Urinary bladder (tissue), 4 donors: Measurements from ENCODE around the gene RPTOR. TPM values are rescaled to one million over a fixed set of nuclear protein-coding genes. Genes with fewer than 3 reads are reported as not detected.
A peak's percentile ranks its signal among the peaks of the same experiment; 100 is the strongest.

ENCODE experiments used
- DNase-seq: peaks from one replicate; pipeline ENCODE4 v3.0.0-alpha.2; 2015; ENCODE audit errors: extremely low spot score
- H3K27ac ChIP-seq: one replicate; pipeline ENCODE4 v1.5.1; 2013; ENCODE audit warnings: low read depth, mild to moderate bottlenecking, moderate library complexity
- H3K36me3 ChIP-seq: one replicate; pipeline ENCODE4 v1.6.1; 2013; ENCODE audit warnings: mild to moderate bottlenecking, moderate library complexity; ENCODE audit not compliant: insufficient read depth
- H3K4me1 ChIP-seq: one replicate; pipeline ENCODE4 v1.6.1; 2013; ENCODE audit warnings: mild to moderate bottlenecking, moderate library complexity; ENCODE audit not compliant: insufficient read depth
- H3K4me3 ChIP-seq: one replicate; pipeline ENCODE4 v1.5.1; 2013; ENCODE audit warnings: low read depth, low read length
- WGBS: extraction: QIAGEN DNeasy Blood & Tissue Kit; methylation state at CpG from one replicate; pipeline ENCODE4 v1.1.7; 2013; 5-methylcytosine and 5-hydroxymethylcytosine counted together
- polyA plus RNA-seq: library from polyadenylated mRNA; stranded (reverse); fragments of 200-250 nt; gene quantifications from one replicate; pipeline ENCODE4 v1.2.3, GENCODE V29; 2013
- total RNA-seq: library from RNA; depleted of rRNA; stranded (reverse); fragments of >200 nt; gene quantifications from one replicate; pipeline ENCODE4 v1.2.3, GENCODE V29; 2014
- donor health status: healthy with polysubstance abuse.
- donor health status: healthy.

The RPTOR gene
- total and polyA plus RNA-seq, 2 donors = 23.5 to 54.1 TPM

DNA sequence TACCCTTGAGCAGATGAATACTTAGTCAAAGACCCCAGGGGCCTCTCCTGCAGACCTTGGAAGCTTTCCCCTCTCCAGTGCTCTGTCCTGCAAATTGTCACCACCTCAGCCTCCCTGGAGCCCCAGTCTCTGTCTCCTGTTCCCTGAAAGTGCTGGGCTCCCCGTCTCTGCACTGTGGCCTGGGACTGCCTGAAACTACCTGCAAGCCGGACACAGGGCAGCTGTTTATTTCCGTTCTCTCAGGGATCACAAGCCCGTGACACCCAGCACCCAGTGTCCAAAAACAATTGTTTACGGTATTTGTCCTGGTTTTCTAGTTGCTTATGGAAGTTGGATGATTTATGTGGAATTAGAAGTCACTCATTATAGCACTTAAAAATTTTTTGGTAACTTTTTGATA lies 365.4 kb downstream of the RPTOR start:
- H3K4me3 ChIP-seq = no peak overlapping the region
- no peak for DNase-seq
- H3K36me3 ChIP-seq = peaks cover 4% of the 10 kb centered on the region
- H3K27ac ChIP-seq = no peak overlapping the region
- 95% methylated on average over 5 of the region's 5 CpGs for WGBS
- no peaks in the 10 kb centered on the region for H3K4me1 ChIP-seq

DNA sequence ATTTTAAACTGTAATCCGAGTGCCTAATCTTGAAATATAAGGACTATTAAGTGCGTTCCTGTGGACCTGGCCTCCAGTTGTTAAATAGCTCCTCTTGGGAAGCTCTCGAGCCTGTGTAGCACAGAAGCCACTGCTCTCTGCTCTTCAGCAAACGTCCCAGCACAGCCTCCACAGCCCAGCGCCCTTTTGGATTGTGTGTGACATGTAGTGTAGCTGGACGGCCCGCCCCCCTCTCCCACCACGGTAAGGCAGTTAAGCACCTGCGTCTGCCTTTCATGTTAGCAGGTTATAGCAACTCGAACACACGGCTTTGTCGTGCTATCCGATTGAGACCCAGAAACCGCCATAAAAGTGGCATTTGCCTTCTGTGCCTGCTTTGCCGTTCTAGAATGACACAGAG lies 367.8 kb downstream of the RPTOR start:
- no peaks in the 10 kb centered on the region for H3K4me1 ChIP-seq
- H3K36me3 ChIP-seq = peaks cover 2% of the 10 kb centered on the region
- H3K4me3 ChIP-seq = no peak overlapping the region
- no peak for DNase-seq
- WGBS = 87% methylated on average over 15 of the region's 15 CpGs
- H3K27ac ChIP-seq = no peak overlapping the region

DNA sequence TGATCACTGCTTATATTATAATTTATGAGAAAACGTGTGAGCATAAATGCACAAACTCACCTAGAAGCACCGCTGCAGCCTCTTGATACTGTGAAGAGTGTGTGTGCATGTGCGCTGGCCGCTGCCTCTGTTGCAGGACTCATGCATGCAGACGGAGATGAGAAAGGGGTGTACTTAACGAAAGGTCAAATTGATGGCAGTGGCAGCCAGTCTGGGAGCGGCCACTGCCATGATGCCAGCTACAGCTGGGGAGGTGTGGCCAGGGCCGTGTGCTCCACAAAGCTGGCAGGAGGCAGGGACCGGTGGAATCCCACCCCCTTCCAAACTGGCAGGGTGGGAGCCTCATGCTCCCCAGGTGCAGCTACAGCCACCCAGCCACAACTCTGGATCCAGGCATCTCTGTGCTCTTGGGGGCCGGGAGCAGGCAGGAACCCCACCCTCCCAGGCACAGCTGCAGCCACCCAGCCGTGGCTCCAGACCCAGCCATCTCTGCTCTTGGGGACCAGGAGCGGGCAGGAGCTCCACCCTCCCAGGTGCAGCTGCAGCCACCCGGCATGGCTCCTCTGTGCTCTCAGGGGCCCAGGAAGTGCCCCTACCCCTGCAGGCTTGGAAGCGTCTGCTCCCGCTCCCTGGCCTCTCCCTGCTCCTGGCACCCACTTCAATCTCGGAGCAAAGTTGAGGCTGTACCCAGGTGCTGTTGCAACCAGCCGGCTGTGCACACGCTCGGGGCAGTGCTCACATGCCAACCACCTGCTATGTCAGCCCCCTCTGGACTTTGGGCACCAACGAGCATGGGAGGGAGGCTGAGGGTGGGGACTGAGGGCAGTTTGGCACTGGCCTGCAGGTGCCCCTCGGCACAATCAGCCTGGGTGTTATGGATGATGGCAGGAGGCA lies 369.5 kb downstream of the RPTOR start:
- H3K4me1 ChIP-seq = no peaks in the 10 kb centered on the region
- WGBS = 88% methylated on average over 21 of the region's 21 CpGs
- no peak overlapping the region for H3K4me3 ChIP-seq
- no peak overlapping the region for H3K27ac ChIP-seq
- no peak for DNase-seq
- peaks cover 2% of the 10 kb centered on the region for H3K36me3 ChIP-seq

DNA sequence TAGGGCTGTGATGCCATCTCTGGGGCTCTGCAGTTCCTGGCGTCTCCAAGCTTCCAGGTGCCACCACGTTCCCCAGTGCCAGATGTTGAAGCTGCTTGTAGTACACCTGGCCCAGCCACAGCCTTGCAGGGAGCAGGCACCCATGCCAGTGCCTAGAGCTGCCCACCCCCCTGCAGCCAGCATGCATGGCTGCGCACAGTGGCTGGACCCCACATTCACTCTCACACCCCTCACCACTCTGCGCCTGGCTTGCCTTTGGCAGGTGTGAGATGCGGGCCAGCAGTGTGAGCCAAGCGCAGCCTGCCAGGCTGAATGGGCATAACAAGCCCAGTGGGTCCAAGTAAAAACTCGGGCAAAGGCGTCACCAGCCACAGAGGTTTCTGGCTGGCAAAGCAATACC lies 371.6 kb downstream of the RPTOR start:
- no peak overlapping the region for H3K27ac ChIP-seq
- no peak overlapping the region for H3K4me3 ChIP-seq
- DNase-seq = no peak
- no peaks in the 10 kb centered on the region for H3K4me1 ChIP-seq
- H3K36me3 ChIP-seq = no peaks in the 10 kb centered on the region
- WGBS = 85% methylated on average over 8 of the region's 8 CpGs

DNA sequence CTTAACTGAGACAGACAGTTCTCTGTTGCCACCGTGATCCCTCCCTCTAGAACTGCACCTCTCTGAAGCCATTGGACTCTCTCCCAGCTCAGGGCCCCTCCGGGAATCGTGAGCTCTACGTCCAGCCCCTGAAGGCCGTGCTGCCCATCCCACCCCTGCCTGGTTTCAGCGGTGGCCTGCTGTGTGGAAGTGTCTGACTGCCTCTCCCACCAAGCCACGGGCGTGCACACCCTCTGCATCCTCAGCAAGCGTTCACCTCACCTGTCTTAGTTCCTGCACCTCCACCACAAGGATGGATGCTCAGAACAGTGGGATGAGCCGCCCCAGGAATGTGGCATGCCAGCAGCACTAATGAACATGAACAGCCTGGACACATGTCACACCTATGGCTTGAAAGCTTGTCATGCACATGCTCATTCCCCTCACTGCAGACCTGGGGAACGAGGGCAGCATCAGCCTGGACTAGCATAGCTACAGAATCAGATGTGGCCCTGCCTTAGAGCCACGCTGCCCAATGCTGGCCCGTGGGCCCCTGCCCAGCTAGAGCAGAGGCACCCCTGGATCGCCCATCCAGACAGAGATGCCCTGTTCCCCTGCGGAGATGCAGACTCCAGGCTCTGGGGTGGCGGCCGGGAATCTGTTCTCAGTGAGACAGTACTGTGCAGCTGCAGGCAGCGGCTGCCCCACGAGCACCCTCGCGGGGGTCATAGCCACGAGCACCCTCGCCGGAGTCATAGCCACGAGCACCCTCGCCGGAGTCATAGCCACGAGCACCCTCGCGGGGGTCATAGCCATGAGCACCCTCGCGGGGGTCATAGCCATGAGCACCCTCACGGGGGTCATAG lies 373.3 kb downstream of the RPTOR start:
- H3K4me1 ChIP-seq = no peaks in the 10 kb centered on the region
- 94% methylated on average over 32 of the region's 33 CpGs for WGBS
- no peak overlapping the region for H3K27ac ChIP-seq
- H3K4me3 ChIP-seq = no peak overlapping the region
- DNase-seq = no peak
- H3K36me3 ChIP-seq = no peaks in the 10 kb centered on the region

DNA sequence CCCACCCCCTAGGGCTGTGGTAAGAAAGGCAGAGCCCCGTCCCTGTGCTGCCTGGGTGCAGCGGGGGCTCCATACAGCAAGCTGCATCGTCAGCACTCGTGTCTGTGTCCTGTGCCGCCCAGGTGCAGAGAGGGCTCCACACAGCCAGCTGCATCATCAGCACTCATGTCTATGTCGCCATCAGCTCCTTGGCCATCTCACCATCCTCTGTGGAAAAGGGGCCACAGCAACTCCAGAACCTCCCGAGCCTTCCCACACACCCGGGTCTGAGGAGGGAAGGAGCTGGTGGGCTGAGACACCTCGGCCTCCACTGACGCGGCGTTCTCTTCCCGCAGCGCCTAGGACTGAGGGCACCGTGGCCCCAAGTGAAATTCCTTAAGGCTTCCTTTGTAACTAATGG lies 374.1 kb downstream of the RPTOR start:
- DNase-seq = no peak
- WGBS = 87% methylated on average over 15 of the region's 15 CpGs
- no peak overlapping the region for H3K27ac ChIP-seq
- no peaks in the 10 kb centered on the region for H3K4me1 ChIP-seq
- H3K36me3 ChIP-seq = no peaks in the 10 kb centered on the region
- H3K4me3 ChIP-seq = no peak overlapping the region

DNA sequence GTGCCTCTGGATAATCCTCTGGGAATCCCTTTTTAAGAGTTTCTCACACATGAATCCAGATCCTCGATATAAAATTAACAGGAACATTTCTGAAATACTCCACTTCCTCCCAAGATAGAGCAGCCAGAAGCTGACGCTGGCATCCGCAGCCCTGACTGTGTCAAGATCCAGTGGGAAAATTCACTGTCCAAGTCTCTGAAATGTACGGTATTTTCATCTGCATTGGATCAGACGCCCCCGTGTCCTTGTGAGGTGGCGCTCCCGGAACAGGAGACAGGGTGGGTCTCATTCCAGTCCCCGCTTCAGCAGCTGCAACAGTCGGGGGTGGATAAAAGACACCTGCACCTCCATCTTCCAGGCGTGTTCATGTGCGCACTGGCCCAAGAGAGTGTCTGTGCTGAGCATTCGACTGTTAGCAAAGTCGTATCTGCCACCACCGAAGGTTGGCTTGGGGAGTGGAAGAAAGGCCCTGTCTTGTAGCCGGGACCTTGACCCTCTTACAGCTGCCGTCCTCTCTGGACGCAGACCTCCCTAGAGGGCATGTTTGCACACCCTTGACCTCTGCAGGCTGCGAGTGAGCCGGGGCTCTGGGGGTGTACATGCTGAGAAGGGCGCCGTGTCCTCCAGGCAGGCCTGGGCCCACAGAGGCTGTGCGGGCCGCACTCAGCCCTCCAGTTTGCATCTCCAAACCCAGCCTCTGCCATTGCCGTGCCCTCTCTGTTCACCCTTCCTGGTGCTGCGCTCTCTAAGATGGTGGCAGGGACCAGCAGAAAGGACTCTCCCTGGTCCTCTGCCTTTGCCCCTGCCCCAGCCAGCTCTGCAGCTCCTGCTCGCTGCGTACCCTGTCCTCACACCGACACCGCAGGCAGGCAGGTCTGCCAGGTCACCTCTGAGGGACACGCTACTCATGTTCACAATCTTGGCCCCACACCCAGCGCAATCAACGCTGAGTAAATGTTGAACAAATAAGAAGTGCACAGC lies 375.0 kb downstream of the RPTOR start:
- H3K4me1 ChIP-seq = no peaks in the 10 kb centered on the region
- no peak for DNase-seq
- H3K27ac ChIP-seq = no peak overlapping the region
- H3K36me3 ChIP-seq = no peaks in the 10 kb centered on the region
- 77% methylated on average over 33 of the region's 33 CpGs for WGBS
- H3K4me3 ChIP-seq = no peak overlapping the region

DNA sequence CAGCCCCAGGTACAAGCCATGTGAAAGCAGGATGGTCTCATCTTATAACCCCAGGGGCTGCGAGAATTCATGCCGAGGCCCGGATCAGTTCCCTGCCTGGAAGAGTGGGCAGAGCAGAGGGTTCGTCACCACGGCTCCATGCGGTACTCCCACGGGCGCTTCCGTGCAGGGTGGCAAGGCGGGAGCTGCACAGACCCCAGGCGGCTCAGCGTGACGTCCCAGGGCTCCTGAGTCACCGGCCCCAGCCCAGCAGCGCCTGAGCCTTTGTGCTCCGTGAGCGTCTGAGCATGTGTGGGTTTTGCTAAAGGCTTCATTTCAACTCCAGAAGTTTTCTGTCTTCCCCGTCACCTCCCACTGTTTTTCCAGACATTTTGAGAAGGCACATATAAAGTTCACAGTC lies 375.8 kb downstream of the RPTOR start:
- H3K36me3 ChIP-seq = no peaks in the 10 kb centered on the region
- no peaks in the 10 kb centered on the region for H3K4me1 ChIP-seq
- no peak overlapping the region for H3K27ac ChIP-seq
- 82% methylated on average over 18 of the region's 18 CpGs for WGBS
- DNase-seq = peak; percentile 26
- H3K4me3 ChIP-seq = no peak overlapping the region

DNA sequence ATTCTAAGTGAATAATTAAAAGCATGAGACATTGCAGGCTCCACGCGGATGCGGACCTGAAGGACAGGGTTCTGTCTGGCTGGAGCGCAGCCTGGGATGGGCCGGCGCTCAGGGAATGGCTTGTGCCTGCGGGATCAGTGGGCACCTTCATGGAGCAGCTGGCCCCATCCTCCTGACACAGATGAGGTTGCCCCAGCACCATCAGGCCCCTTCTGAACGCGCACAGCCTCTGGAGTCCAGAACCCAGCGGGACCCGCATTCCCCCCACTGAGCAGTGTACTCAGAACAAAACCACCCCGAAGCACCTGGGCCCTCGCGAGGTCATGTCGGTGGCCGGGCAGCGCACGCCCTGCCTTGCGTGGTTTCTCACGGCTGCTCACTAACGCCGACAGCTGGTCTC lies 376.5 kb downstream of the RPTOR start:
- Histone ChIP-seq H3K27ac (no peak overlapping the region), H3K4me3 (no peak overlapping the region), H3K4me1 (no peaks in the 10 kb centered on the region), H3K36me3 (no peaks in the 10 kb centered on the region)
- no peak for DNase-seq
- WGBS = 93% methylated on average over 22 of the region's 22 CpGs

DNA sequence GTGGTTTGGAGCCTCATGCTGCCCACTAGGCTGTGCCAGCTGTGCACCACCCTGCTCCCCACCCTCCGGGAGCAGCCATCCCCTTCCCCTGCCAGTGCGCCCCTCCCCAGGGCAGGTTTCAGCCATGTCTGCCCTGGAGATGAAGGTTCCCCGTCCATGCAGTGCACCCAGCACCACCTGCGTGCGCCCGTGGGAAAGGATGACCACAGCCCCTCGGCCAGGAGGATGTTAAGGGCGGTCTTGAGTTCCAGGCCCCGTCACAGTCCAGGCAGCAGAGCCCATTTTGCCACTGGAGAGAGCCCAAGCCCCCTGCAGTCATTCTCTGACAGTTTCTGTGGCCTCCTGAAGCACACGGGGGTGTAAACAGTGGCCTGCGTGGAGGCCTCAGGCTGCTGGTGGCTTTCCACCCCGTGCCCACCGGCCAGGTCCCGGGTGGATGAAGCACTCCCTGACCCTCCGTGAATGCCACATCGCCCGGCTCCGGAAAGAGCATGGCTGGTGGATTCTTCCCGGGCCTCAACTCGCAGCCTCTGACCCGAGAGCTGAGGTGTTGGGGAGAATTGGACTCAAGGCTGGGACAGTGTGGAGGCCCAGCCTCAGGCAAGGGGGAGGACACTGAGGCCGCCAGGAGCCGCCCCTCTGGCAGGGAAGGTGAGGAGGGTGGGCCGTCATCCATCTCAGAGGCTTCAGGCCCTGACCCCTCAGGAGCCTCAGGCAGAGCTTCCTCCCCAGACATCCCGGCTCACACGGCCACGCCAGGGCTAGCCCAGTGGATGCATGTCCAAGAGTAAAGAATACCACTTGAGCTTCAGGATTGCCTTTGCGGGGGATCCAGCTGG lies 377.3 kb downstream of the RPTOR start:
- Histone ChIP-seq H3K4me3 (no peak overlapping the region), H3K4me1 (no peaks in the 10 kb centered on the region), H3K27ac (no peak overlapping the region), H3K36me3 (no peaks in the 10 kb centered on the region)
- 97% methylated on average over 28 of the region's 28 CpGs for WGBS
- DNase-seq = no peak

DNA sequence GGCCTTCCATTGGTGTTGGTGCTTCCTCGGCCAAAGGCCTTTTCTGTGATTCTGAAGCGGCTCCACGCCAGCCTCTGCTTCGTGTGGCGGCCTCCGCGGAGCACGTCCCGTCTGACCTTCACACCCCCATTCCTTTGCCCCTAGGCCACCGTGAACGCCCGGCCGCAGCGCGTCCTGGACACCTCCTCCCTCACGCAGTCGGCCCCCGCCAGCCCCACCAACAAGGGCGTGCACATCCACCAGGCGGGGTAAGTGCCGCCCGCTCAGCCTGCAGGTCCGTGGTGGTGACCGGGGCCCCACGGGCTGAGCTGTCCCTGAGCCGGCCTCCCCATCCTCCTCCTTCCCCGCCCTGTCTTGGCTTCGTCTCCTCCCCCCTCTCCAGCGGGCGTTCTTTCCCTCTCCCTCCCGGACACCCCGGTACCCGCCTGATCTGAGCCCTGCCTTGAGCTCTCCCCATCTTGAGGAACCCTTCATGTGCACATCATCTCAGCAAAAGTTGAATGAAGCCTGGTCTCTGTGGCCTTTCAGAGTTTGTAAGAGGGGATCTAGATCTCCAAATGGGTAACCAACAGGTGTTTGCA lies 378.0 kb downstream of the RPTOR start:
- no peak overlapping the region for H3K27ac ChIP-seq
- H3K4me3 ChIP-seq = no peak overlapping the region
- DNase-seq = no peak
- WGBS = 93% methylated on average over 33 of the region's 33 CpGs
- H3K4me1 ChIP-seq = no peaks in the 10 kb centered on the region
- H3K36me3 ChIP-seq = no peaks in the 10 kb centered on the region
